ENCODE results near the gene DENND5A.

GRCh38 chr11:9148727-9149126, 116.4 kb downstream of the DENND5A start:
- TF ChIP-seq EZH2 (IDR thresholded peaks at IDR 0.05) (no peak), POLR2AphosphoS5 (IDR thresholded peaks at IDR 0.05; ENCODE audit: borderline replicate concordance, low read depth, low read length) (no peak)

All from SK-N-MC (cell line).